Mucosa of stomach (tissue), 1 donor: Measurements from ENCODE around the gene PTPRJ.
A peak's percentile ranks its signal among the peaks of the same experiment; 100 is the strongest.

Experiments
- H3K27me3 ChIP-seq: one replicate; pipeline ENCODE4 v1.7.0; 2013; ENCODE audit warnings: mild to moderate bottlenecking, low read length; ENCODE audit not compliant: control insufficient read depth, insufficient read depth
- H3K36me3 ChIP-seq: one replicate; pipeline ENCODE4 v1.7.0; 2013; ENCODE audit warnings: low read length; ENCODE audit not compliant: control insufficient read depth, insufficient read depth
- H3K4me1 ChIP-seq: one replicate; pipeline ENCODE4 v1.7.0; 2013; ENCODE audit warnings: mild to moderate bottlenecking, low read length; ENCODE audit not compliant: control insufficient read depth, insufficient read depth
- H3K4me3 ChIP-seq: one replicate; pipeline ENCODE4 v1.7.0; 2013; ENCODE audit warnings: low read length
- H3K9ac ChIP-seq: one replicate; pipeline ENCODE4 v1.7.0; 2013; ENCODE audit warnings: mild to moderate bottlenecking, low read length, moderate library complexity
- H3K9me3 ChIP-seq: one replicate; pipeline ENCODE4 v1.7.0; 2013; ENCODE audit warnings: mild to moderate bottlenecking, low read length, moderate library complexity; ENCODE audit not compliant: control insufficient read depth
- donor health status: Pancreatic carcinoma.

Gene PTPRJ

DNA sequence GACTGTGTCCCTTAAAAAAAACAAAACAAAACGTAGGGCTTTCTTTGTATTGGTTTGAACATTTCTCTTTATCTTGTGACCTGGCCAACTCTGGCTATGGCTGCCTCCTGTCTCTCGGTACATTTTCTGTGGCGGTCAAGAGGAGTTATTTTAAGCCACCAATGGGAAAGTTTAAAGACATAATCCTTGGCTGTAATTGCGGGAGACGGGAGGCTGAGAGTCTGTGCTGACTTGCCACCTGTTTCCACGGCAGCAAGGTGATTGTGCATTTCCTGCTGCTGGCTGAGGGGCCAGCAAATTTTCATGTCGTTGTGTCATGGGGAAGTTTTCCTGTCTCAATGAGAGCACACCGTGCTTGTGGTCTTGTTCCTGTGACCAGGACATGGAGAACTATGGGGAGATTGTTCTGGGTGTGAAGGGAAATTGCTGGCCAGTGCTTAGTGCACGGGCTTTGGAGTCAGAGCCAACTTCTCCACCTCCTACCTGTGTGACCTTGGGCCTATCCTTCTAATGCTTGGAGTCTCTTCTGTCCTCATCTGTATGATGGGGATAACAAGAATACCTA is 11.0 kb downstream of the PTPRJ start:
- H3K36me3 ChIP-seq: no peaks in the 10 kb centered on the region
- H3K9ac ChIP-seq: peak overlapping the region; percentile 58
- H3K4me1 ChIP-seq: peaks cover 41% of the 10 kb centered on the region
- H3K9me3 ChIP-seq: no peaks in the 10 kb centered on the region
- H3K27me3 ChIP-seq: no peaks in the 10 kb centered on the region
- H3K4me3 ChIP-seq: no peak overlapping the region

DNA sequence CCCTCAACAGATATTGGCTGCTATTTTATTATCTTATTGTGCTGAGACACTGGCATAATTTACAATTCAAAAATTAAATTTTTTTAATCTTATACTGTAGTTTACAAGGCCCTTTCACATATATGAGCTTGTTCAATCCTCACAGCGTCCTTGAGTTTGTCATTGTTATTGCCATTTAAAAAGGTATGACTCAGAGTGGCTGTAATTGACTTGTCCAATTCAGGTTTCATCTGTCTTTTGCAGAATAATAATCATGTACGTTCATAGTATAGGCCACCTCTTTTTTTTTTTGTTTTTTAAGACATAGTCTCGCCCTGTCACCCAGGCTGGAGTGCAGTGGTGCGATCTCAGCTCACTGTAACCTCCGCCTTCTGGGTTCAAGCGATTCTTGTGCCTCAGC is 11.5 kb downstream of the PTPRJ start:
- H3K9ac ChIP-seq: peak overlapping the region; percentile 58
- no peaks in the 10 kb centered on the region for H3K9me3 ChIP-seq
- H3K36me3 ChIP-seq: no peaks in the 10 kb centered on the region
- no peak overlapping the region for H3K4me3 ChIP-seq
- H3K4me1 ChIP-seq: peaks cover 36% of the 10 kb centered on the region
- no peaks in the 10 kb centered on the region for H3K27me3 ChIP-seq

DNA sequence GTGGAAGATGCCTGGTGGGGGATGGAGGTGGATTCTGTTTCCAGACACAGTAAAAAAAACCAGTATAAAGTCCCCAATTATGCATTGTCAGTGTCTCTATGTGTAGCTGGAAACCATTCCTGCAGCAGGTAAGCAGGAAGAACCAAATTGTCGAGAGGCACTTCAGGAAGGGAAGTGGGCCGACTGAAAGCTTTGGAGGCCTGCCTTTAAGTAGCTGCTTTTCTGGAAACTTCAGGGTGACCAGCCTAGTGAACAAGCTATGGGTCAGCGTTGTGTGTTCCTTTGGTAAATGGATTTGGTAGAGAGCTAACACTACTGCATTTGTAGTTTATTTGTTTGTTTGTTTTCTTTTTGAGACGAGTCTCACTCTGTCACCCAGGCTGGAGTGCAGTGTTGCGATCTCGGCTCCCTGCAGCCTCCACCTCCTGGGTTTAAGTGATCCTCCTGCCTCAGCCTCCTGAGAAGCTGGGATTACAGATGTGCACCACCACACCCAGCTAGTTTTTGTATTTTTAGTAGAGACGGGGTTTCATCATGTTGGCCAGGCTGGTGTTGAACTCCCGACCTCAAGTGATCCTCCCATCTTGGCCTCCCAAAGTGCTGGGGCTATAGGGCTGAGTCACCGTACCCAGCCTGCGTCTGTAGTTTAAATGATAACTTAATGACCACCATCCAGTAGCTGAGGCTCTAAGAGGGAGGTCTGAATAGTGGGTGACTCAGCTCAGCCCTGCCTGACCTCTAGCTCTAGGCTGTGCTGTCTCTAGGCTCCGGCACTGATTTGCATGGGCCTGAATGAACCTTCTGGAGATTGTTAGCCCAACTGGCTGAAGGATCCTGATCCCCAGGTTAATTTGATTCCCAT is 12.8 kb downstream of the PTPRJ start:
- H3K4me1 ChIP-seq: peaks cover 24% of the 10 kb centered on the region
- no peak overlapping the region for H3K9ac ChIP-seq
- no peak overlapping the region for H3K4me3 ChIP-seq
- no peaks in the 10 kb centered on the region for H3K9me3 ChIP-seq
- no peaks in the 10 kb centered on the region for H3K36me3 ChIP-seq
- H3K27me3 ChIP-seq: no peaks in the 10 kb centered on the region

DNA sequence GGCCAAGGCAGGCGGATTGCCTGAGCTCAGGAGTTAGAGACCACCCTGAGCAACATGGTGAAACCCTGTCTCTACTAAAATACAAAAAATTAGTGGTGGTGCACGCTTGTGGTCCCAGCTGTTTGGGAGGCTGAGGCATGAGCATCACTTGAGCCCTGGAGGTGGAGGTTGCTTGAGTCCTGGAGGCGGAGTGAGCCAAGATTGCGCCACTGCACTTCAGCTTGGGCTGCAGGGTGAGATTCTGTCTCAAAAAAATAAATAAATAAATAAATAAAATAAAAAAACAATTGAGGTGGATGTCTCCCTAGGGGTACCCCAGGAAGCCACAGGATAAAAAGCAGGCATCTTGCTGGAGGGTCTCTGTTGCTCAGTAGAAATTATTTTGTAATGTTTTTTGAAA is 14.1 kb downstream of the PTPRJ start:
- no peaks in the 10 kb centered on the region for H3K27me3 ChIP-seq
- peaks cover 31% of the 10 kb centered on the region for H3K4me1 ChIP-seq
- no peaks in the 10 kb centered on the region for H3K9me3 ChIP-seq

DNA sequence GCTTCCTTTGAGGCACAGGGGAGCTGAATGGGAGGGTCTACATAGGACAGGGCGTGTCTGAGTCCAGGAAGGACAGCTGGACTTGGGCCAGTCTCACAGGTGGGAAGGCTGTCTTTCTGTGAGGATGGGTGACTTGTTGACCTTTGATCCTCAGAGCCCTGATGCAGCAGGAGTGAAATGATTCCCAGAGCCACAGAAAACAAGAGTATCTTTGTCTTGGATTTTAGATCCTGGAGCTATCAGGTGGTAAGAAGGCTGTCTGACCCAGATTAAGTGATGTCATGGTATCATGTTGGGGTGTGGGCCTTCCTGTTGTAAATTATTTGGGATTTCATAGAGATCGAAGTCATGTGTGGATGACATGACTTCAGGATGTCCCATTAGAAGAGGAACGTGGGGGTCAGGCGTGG is 15.0 kb downstream of the PTPRJ start:
- H3K4me1 ChIP-seq: peaks cover 27% of the 10 kb centered on the region
- H3K9ac ChIP-seq: no peak overlapping the region
- no peaks in the 10 kb centered on the region for H3K36me3 ChIP-seq
- H3K4me3 ChIP-seq: no peak overlapping the region
- no peaks in the 10 kb centered on the region for H3K27me3 ChIP-seq
- no peaks in the 10 kb centered on the region for H3K9me3 ChIP-seq

More for the DNA sequence above, 14.1 kb downstream of the PTPRJ start:
- no peaks in the 10 kb centered on the region for H3K36me3 ChIP-seq
- no peak overlapping the region for H3K9ac ChIP-seq
- no peak overlapping the region for H3K4me3 ChIP-seq

DNA sequence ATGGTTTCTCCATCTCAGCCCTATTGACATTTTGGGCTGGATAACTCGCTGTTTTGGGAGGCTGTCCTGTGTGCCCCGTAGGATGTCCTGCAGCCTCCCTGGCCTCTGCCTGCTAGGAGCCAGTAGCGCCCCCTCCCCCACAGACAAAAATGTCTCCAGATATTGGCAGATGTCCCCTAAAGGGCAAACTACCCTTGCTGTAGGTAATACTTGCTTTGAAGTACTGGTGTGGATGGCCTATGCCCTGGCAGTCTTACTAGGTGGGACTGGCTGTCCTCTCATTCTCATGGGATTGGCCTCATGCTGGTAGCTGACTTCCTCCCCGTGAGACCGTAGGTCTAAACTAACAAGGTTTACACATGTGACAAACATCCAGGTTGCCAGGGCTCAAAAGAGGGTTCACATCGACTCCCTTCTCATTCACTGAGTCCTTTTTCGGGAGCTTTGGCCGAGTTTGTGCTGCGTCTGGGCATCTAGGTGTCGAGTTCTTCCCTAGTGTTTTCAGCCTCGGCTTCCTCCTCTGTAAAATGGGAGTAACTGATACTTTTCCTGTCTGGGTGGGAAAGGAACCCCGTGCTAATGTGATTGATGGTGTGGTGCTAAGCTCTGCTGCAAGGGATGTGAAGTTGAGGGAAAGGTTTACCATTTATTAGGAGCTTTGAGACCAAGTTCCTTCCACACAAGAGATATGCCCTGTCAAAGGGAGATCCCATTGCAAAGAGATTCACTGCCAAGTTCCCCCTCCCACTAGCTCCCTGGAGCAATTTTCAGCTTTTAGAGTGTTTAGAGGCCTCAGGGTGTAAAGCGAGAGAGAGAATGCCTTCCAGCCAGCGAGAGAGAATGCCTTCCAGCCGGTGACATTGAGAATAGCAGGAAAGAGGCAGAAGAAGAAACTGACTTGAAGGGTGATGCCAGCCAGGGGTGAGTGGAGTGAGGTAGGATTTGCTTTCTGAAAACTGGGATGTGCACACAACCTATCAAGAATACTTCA is 17.0 kb downstream of the PTPRJ start:
- Histone ChIP-seq H3K4me3 (no peak overlapping the region), H3K36me3 (no peaks in the 10 kb centered on the region), H3K9ac (no peak overlapping the region), H3K27me3 (no peaks in the 10 kb centered on the region), H3K9me3 (no peaks in the 10 kb centered on the region), H3K4me1 (peaks cover 24% of the 10 kb centered on the region)

DNA sequence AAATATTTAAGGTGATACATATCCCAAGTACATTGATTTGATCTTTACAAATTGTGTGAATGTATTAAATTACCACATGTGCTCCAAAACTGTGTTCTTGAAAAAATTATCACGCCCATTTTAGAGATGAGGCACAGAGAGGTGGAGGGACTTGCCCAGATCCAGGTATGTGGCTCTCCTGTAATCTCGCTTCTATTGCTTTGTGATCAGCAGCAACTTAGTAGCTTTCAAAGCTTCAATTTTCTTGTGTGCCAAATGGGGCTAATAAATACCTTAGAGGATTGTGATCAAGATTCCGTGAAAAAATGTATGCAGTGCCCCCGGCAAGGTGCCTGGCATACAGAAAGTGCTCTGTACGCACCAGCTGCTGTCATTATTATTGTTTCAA is 18.0 kb downstream of the PTPRJ start:
- no peaks in the 10 kb centered on the region for H3K36me3 ChIP-seq
- H3K4me3 ChIP-seq: no peak overlapping the region
- no peak overlapping the region for H3K9ac ChIP-seq
- H3K4me1 ChIP-seq: peaks cover 24% of the 10 kb centered on the region
- H3K27me3 ChIP-seq: no peaks in the 10 kb centered on the region
- no peaks in the 10 kb centered on the region for H3K9me3 ChIP-seq

DNA sequence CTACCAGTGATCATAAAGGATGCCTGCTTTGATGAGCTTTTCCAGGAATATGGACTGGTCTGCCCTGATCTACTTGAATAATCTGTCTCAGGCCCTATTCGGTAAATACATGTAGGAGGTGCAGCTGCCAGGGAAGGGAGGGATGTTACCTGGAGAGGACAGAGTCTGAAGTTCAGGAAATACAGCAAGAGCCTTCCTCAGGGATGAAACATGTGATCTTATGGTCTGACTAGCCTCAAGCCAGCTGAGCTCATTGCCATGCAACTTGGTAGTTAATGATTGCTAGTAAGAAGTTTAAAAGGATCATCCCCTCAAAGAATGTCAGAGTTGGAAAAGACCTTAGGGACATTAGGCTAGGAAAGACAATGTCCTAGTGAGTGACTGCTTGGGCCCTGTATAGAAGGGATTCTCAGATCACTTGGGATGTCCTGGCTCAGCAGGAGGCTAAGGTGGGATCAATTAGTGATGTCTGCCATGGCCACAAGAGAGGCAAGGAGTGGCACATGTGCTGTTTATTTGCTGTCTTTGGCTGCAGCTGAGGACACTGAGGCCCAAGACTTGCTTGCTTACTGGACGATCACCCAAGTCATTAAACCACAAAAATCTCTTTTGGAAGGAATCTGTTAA is 18.5 kb downstream of the PTPRJ start:
- Histone ChIP-seq H3K36me3 (no peaks in the 10 kb centered on the region), H3K4me3 (no peak overlapping the region), H3K9me3 (no peaks in the 10 kb centered on the region), H3K27me3 (no peaks in the 10 kb centered on the region), H3K9ac (no peak overlapping the region), H3K4me1 (peaks cover 24% of the 10 kb centered on the region)

DNA sequence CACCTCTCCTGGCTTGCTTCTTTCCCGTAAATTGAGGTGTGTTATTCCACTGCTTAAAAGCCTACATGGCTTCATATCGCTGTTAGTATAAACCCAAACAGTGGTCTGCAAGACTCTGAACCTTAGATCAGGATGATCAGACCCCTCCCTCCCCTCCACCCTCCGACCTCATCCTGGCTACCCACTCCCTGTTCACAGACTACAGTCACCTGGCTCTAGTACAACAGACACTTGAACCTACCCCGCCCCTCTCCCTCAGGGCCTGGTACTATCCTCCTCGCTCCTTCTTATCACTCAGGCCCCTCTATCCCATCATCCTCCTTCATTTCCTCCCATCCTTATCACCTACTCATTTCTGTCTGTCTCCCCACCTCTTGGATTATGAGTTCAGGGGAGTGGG is 20.1 kb downstream of the PTPRJ start:
- Histone ChIP-seq H3K4me1 (peaks cover 28% of the 10 kb centered on the region), H3K36me3 (no peaks in the 10 kb centered on the region), H3K9me3 (no peaks in the 10 kb centered on the region), H3K4me3 (no peak overlapping the region), H3K9ac (no peak overlapping the region), H3K27me3 (no peaks in the 10 kb centered on the region)

DNA sequence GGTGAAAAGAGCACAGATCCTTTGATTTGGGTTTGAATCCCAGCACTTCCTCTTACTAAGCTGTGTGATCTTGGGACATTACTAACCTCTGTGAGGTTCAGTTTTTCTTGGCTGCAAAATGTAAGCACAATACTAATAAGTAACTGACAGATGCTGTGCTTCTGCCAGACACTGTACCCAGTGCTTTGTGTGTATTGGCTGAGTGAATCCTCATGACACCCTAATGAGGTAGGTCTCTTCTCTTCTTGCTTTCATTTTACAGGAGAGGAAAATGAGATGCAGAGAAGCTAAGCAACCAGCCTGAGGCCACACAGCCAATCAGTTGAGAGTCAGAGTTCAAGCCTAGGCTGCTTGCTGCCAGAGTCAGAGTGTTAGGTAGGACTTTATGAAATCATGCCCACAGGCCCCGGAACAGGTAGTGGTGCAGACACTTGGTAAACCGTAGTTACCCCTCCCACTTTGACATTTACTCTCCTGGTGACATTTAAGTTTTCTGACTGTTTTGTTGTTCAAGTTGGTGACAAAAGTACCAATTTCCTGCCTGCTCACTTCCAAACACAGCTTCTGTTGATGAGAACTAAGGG is 21.2 kb downstream of the PTPRJ start:
- Histone ChIP-seq H3K4me3 (no peak overlapping the region), H3K9me3 (no peaks in the 10 kb centered on the region), H3K4me1 (peaks cover 38% of the 10 kb centered on the region), H3K36me3 (no peaks in the 10 kb centered on the region), H3K27me3 (no peaks in the 10 kb centered on the region), H3K9ac (no peak overlapping the region)

DNA sequence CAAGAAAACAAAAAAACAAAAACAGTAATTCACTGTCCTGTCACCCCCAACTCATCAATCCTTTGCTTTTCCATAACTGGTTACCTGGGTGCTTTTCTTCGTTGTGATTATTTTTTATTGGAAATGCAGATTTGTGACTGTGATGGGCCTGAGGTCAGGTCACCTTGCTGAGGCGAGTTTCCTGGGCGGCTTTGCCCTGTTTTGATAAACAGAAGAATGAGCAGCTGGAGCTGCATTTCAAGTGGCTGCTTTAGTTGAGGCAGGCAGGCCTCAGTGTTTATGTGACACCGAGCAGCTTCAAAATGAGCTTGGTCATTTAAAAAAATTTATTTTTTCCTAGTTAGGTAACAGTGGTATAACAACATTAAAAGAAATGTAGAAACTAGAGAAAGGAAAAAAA is 22.2 kb downstream of the PTPRJ start:
- Histone ChIP-seq H3K36me3 (no peaks in the 10 kb centered on the region), H3K9me3 (no peaks in the 10 kb centered on the region), H3K9ac (no peak overlapping the region), H3K27me3 (no peaks in the 10 kb centered on the region), H3K4me3 (no peak overlapping the region), H3K4me1 (peaks cover 40% of the 10 kb centered on the region)
